ENCODE data around the gene TRIM10.

Gene TRIM10

DNA sequence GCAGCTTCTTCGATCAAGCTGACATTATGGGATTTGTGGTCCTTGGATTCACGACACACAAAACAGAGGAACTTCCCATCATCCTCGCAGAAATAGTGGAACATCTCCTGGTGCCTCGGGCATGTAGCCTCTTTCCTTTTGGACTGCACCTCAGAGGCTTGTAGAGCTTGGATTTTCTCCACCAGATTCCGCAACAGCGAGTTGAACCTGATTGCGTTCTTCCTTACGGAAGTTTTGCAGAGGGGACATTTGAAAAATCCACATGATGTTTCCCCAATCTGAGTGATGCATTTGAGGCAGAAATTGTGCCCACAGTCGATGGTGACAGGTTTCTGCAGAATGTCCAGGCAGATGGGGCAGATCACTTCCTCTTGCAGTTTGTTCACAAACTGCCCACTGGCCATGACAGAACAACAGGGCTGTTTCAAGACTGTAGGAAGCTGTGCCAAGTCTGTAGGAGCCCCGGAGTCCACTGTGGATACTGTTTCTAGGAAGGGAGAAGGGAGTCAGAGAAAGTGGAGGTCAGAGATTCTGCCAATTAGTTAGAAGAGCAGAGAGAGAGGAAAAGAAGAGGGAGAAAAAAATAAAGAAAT is 48.5 kb downstream of the TRIM10 start:
- Histone ChIP-seq H3K27me3 (ENCODE audit: insufficient read depth, low read depth, severe bottlenecking) (peaks cover 100% of the 10 kb centered on the region), H3K27ac (no peak overlapping the region), H3K9me3 (ENCODE audit: severe bottlenecking) (peaks cover 3% of the 10 kb centered on the region), H3K4me3 (ENCODE audit: low read depth, low read length) (no peak overlapping the region), H3K36me3 (no peaks in the 10 kb centered on the region)
- DNase-seq, result no peak
- no peak for TF ChIP-seq CTCF (IDR thresholded peaks at IDR 0.05; ENCODE audit: low read depth, low read length)

DNA sequence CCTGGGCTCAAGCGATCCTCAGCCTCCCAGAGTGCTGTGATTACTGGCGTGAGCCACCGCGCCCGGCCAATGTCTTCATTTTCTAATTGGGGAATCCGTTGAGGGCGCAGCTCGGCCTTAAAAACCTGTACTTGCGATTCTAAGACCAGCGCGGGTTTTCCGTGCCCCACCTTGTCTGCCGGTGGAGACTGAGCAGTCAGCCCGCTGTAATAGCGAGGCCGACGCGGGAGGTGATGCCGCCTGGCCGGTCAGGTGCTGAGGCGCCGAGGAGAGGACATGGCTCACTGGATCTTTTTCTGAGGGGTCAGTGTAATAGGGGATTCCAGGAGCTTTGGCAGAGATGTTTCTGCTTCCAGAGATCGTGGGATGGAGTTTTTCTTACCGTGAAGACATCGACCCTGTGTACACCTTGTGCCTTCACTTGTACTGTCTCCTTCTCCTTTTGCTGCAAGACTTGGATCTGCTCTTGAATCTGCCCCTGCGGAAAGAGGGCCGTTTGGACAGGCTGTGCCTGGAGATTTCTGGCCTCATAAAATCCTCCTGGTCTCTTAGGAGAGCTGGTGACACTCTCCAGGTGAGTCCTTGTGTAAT is 49.6 kb downstream of the TRIM10 start:
- TF ChIP-seq CTCF (IDR thresholded peaks at IDR 0.05; ENCODE audit: low read depth, low read length), result no peak
- no peak for DNase-seq
- H3K4me3 ChIP-seq (ENCODE audit: low read depth, low read length), result no peak overlapping the region
- no peak overlapping the region for H3K27ac ChIP-seq
- peaks cover 3% of the 10 kb centered on the region for H3K9me3 ChIP-seq (ENCODE audit: severe bottlenecking)
- H3K36me3 ChIP-seq, result no peaks in the 10 kb centered on the region
- peaks cover 98% of the 10 kb centered on the region for H3K27me3 ChIP-seq (ENCODE audit: insufficient read depth, low read depth, severe bottlenecking)

DNA sequence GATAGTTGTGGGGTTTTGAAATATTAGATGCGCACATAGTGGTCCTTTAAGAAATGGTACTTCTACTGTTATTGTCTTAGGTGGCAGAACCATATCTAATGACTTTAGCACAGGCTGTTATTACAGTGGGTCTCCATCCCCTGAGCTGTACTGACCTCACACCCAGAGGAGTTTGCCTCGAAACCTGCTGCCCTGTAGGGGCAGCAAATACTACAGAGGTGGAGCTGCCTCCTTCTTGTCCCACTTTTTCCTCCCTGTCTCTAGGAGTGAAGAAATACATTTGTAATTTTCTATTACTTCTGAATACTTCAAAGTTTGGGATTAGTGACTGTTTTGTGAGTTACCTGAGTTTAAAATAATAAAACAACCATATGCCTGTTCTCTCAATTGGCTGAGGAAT is 56.4 kb downstream of the TRIM10 start:
- H3K4me3 ChIP-seq (ENCODE audit: low read depth, low read length), result no peak overlapping the region
- no peaks in the 10 kb centered on the region for H3K9me3 ChIP-seq (ENCODE audit: severe bottlenecking)
- TF ChIP-seq CTCF (IDR thresholded peaks at IDR 0.05; ENCODE audit: low read depth, low read length), result peak; percentile 30; the same call in 1 of the 2 replicates
- no peak for DNase-seq
- H3K27ac ChIP-seq, result no peak overlapping the region
- H3K36me3 ChIP-seq, result no peaks in the 10 kb centered on the region
- H3K27me3 ChIP-seq (ENCODE audit: insufficient read depth, low read depth, severe bottlenecking), result peaks cover 96% of the 10 kb centered on the region

DNA sequence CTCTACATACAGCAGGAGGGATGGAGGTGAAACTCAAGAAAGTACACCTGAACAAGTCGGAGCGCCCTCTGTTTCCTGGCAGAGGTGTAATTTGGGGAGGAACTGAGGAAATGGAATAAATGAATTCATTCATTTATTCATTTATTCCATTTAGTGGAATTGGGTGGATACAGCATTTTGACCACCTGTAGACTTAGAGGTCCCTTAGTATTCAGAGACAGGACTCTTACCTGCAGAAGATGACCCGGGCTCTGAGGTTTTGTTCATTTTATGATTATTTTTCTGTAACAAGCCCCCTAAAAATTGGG is 57.2 kb downstream of the TRIM10 start:
- H3K27me3 ChIP-seq (ENCODE audit: insufficient read depth, low read depth, severe bottlenecking), result peaks cover 94% of the 10 kb centered on the region
- DNase-seq, result no peak
- H3K27ac ChIP-seq, result no peak overlapping the region
- H3K9me3 ChIP-seq (ENCODE audit: severe bottlenecking), result no peaks in the 10 kb centered on the region
- TF ChIP-seq CTCF (IDR thresholded peaks at IDR 0.05; ENCODE audit: low read depth, low read length), result no peak
- H3K36me3 ChIP-seq, result no peaks in the 10 kb centered on the region
- H3K4me3 ChIP-seq (ENCODE audit: low read depth, low read length), result peak overlapping the region; percentile 49

DNA sequence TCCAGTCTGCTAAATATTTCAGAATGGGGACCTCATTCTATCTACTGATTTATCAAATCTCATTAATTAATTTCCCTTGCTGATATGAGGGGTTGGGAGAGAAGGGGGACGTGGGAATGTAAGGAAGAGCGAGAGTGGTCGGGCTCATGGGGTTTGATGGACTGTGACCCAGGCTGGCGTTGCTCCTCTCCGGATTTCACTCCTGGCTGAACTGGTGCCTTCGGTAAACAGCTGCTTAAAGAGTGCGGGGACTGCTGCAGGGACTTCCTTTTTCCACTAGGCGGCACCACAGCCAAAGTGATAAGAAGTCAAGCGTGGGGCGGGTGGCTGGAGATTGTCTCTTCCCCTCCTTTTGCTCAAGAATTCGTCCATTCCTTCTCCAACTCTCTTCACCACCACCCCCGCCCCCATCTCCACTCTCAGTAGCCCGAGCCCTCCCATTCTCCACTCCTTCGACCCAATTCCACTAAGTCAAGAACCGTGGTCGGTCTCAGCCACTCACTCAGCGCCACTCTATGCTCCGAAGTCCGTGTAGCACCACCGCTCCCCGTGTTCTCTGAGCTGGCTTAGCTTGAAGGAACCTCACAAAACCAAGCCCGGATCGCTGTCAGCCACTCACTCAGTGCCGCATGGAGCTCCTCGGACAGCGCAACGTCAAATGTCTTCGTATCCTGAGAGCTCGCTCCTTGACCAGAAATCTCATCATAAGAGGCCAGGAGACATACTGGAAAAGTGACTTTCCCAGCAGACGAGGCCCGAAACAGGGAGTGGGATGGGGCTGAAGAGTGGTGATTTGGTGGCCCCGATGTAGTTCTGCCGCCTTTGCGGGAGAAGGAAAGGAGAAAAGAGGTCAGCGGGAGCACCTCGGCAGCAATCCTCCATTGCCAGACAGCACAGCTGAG is 57.8 kb downstream of the TRIM10 start:
- Histone ChIP-seq H3K27ac (no peak overlapping the region), H3K9me3 (ENCODE audit: severe bottlenecking) (no peaks in the 10 kb centered on the region), H3K36me3 (no peaks in the 10 kb centered on the region), H3K27me3 (ENCODE audit: insufficient read depth, low read depth, severe bottlenecking) (peaks cover 94% of the 10 kb centered on the region), H3K4me3 (ENCODE audit: low read depth, low read length) (peak overlapping the region; percentile 49)
- TF ChIP-seq CTCF (IDR thresholded peaks at IDR 0.05; ENCODE audit: low read depth, low read length), result peak; percentile 98
- DNase-seq, result peak; percentile 93

Data from WERI-Rb-1 (cell line).